Bronchial epithelial cell (primary cell): ENCODE measurements around the gene ERP44. TPM values are rescaled to one million over a fixed set of nuclear protein-coding genes. Genes with fewer than 3 reads are reported as not detected.
A peak's percentile ranks its signal among the peaks of the same experiment; 100 is the strongest.

Experiments
- DNase-seq: peaks from one replicate; pipeline ENCODE4 v3.0.0-alpha.2; 2010; ENCODE audit warnings: low read depth
- FAIRE-seq: peaks from 2 replicates; lab custom pipeline; 2011; peaks lifted over from hg19 to GRCh38; lab: Jason Lieb, UNC
- H3K27me3 ChIP-seq: 2 replicates; pipeline ENCODE4 v1.5.1; 2011; ENCODE audit warnings: low read length; ENCODE audit not compliant: control insufficient read depth, insufficient read depth
- H3K36me3 ChIP-seq: 2 replicates; pipeline ENCODE4 v1.5.1; 2011; ENCODE audit warnings: low read length; ENCODE audit not compliant: control insufficient read depth, insufficient read depth
- H3K4me3 ChIP-seq: 2 replicates; pipeline ENCODE4 v1.5.1; 2011; ENCODE audit warnings: mild to moderate bottlenecking, low read depth, low read length, control low read depth
- CTCF ChIP-seq: IDR thresholded peaks from 2 replicates; pipeline ENCODE4 v1.5.1; 2011; ENCODE audit warnings: mild to moderate bottlenecking, moderate library complexity, low read length, control low read depth, inconsistent platforms; ENCODE audit not compliant: insufficient read depth, severe bottlenecking
- total RNA-seq: library from RNA; depleted of rRNA; stranded (reverse); fragments of >200 nt; gene quantifications from 2 replicates; pipeline ENCODE4 v1.2.1, GENCODE V29; 2014

The ERP44 gene
- total RNA-seq, 1 donor from 2014 or later: 6.6 TPM

- Histone ChIP-seq H3K27me3 (no peaks in the 10 kb centered on the region), H3K4me3 (no peak overlapping the region), H3K36me3 (peaks cover 6% of the 10 kb centered on the region)
- DNase-seq: peak; percentile 93
- no peak for TF ChIP-seq CTCF
- no peak for FAIRE-seq
Observed at GRCh38 chr9:100104314-100104713, 5.5 kb upstream of the ERP44 start.

GRCh38 chr9:100101608-100102007 lies 2.8 kb upstream of the ERP44 start:
- Histone ChIP-seq H3K27me3 (no peaks in the 10 kb centered on the region), H3K36me3 (peaks cover 6% of the 10 kb centered on the region), H3K4me3 (no peak overlapping the region)
- DNase-seq (no peak), FAIRE-seq (no peak)
- no peak for TF ChIP-seq CTCF

- Histone ChIP-seq H3K27me3 (no peaks in the 10 kb centered on the region), H3K36me3 (peaks cover 5% of the 10 kb centered on the region), H3K4me3 (peak overlapping the region; percentile 98)
- FAIRE-seq (no peak), DNase-seq (no peak)
- no peak for TF ChIP-seq CTCF
Observed at GRCh38 chr9:100100146-100100667, 1.4 kb upstream of the ERP44 start.

GRCh38 chr9:100099722-100100042 lies 882 bp upstream of the ERP44 start:
- FAIRE-seq (no peak), DNase-seq (no peak)
- no peak for TF ChIP-seq CTCF
- Histone ChIP-seq H3K4me3 (peak overlapping the region; percentile 98), H3K36me3 (peaks cover 5% of the 10 kb centered on the region), H3K27me3 (no peaks in the 10 kb centered on the region)

GRCh38 chr9:100098046-100098886 lies 534 bp downstream of the ERP44 start:
- FAIRE-seq (peak; percentile 82), DNase-seq (peak; percentile 83)
- peaks cover 5% of the 10 kb centered on the region for H3K36me3 ChIP-seq
- H3K4me3 ChIP-seq: peak overlapping the region; percentile 98
- no peaks in the 10 kb centered on the region for H3K27me3 ChIP-seq
- no peak for TF ChIP-seq CTCF
